Activated B cell treated with CpG ODN at 0.5 μM for 24 hours (primary cell): ENCODE measurements around the gene ODC1. TPM values are rescaled to one million over a fixed set of nuclear protein-coding genes. Genes with fewer than 3 reads are reported as not detected.

Experiments used
- ATAC-seq: fragments of 200-7000 bp; cut with Tn5 transposase; one replicate; pipeline ENCODE4 v1.10.0; 2021; ENCODE audit warnings: low read depth, mild to moderate bottlenecking, moderate library complexity
- CTCF ChIA-PET: fragments of 350-600 bp; sonication (Branson Sonifier 250); formaldehyde crosslinking; loops from one replicate; lab custom pipeline; 2021; ENCODE audit warnings: antibody characterized with exemption; lab: Charles Lee
- POLR2A ChIA-PET: fragments of 350-600 bp; sonication (Branson Sonifier 250); formaldehyde crosslinking; loops from one replicate; lab custom pipeline; 2021; ENCODE audit warnings: antibody characterized with exemption; lab: Charles Lee
- DNase-seq: peaks from one replicate; pipeline ENCODE4 v3.0.0; 2022
- H3K27ac Mint-ChIP-seq: one replicate; pipeline ENCODE4 v1.8.0; 2020; ENCODE audit warnings: mixed read lengths
- H3K27me3 Mint-ChIP-seq: one replicate; pipeline ENCODE4 v1.8.0; 2021; ENCODE audit warnings: mixed read lengths
- H3K36me3 Mint-ChIP-seq: one replicate; pipeline ENCODE4 v1.8.0; 2021; ENCODE audit warnings: low read depth, mixed read lengths
- H3K4me1 Mint-ChIP-seq: one replicate; pipeline ENCODE4 v1.8.0; 2021; ENCODE audit warnings: mixed read lengths
- H3K4me3 Mint-ChIP-seq: one replicate; pipeline ENCODE4 v1.8.0; 2020; ENCODE audit warnings: mild to moderate bottlenecking, mixed read lengths
- H3K9me3 Mint-ChIP-seq: one replicate; pipeline ENCODE4 v1.8.0; 2020; ENCODE audit warnings: mixed read lengths
- intact Hi-C: fragments of 100-400 bp; cut with micrococcal nuclease; formaldehyde crosslinking; loops from one replicate; pipeline ENCODE4 v1.15.1; 2024
- total RNA-seq: library from RNA; stranded (reverse); gene quantifications from 2 replicates; pipeline ENCODE4 v1.2.3, GENCODE V29; 2022
- TF ChIP-seq, protein P1 (sequence below): fragments of 200-600 bp; IDR thresholded peaks from one replicate; pipeline ENCODE4 v1.8.0; 2022; ENCODE audit warnings: antibody characterized with exemption, mild to moderate bottlenecking

The ODC1 gene
- total RNA-seq, 1 donor from 2014 or later: 192 TPM

DNA sequence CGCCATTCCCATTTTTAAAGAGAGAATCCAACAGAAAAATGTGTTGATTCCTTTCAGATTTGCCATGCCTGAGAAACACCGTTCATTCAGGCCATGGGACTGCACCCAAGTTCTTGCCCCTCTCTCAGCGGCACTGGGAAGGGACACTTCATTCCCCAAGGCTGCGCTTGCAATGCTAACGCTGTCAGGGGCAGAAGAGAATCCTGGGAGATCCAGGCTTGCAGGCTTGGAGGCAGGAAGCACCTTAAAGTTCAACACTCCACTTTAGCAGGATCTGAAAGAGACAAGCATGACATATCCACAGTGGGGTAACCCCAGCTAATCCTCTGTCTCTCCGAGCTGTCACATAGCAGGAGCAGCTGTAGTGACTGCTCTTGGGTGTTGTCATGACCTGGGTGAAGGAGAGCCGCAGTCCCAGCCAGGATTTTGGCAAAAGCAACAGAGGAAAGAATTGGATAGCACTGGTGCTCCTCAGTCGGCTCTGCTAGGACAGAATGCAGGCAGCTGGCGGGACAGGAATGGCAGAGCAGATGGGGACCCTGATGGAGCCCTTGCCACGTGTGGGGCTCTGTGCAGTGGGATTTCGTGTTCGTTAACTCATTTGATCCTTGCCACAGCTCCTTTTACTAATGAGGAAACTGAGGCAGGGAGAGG, 22.0 kb upstream of the ODC1 start:
- CTCF ChIA-PET: no interaction called here
- H3K27ac Mint-ChIP-seq: no peak overlapping the region
- H3K36me3 Mint-ChIP-seq: no peaks in the 10 kb centered on the region
- H3K9me3 Mint-ChIP-seq: no peaks in the 10 kb centered on the region
- ATAC-seq: no peak
- TF ChIP-seq, protein P1, sequence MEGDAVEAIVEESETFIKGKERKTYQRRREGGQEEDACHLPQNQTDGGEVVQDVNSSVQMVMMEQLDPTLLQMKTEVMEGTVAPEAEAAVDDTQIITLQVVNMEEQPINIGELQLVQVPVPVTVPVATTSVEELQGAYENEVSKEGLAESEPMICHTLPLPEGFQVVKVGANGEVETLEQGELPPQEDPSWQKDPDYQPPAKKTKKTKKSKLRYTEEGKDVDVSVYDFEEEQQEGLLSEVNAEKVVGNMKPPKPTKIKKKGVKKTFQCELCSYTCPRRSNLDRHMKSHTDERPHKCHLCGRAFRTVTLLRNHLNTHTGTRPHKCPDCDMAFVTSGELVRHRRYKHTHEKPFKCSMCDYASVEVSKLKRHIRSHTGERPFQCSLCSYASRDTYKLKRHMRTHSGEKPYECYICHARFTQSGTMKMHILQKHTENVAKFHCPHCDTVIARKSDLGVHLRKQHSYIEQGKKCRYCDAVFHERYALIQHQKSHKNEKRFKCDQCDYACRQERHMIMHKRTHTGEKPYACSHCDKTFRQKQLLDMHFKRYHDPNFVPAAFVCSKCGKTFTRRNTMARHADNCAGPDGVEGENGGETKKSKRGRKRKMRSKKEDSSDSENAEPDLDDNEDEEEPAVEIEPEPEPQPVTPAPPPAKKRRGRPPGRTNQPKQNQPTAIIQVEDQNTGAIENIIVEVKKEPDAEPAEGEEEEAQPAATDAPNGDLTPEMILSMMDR: no peak
- no peaks in the 10 kb centered on the region for H3K4me1 Mint-ChIP-seq
- H3K4me3 Mint-ChIP-seq: no peak overlapping the region
- no peaks in the 10 kb centered on the region for H3K27me3 Mint-ChIP-seq
- POLR2A ChIA-PET: no interaction called here
- DNase-seq: no peak
- intact Hi-C loops: no loop called here

DNA sequence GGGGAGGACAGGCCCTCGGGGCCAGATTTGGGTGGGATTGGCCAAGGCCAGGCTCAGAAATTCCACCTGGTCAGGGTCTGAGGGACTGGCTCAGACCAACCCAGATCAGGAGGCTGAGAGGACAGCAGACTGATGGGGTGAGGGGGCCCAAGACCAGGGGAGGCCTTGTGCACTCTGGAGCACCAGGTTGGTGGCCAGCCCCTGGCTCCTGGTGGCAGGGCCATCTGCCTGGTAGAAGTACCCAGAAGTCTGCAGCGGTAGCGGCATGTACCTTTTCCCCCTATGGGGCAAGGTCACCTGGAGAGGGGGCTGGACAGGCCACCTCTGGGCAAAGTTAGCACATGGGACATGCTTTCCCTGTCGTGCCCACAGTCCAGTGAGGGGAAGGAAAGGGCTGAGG, 21.2 kb upstream of the ODC1 start:
- ChIA-PET CTCF (no interaction called here), POLR2A (no interaction called here)
- intact Hi-C loops: no loop called here
- TF ChIP-seq, protein P1: no peak
- Mint-ChIP-seq H3K36me3 (no peaks in the 10 kb centered on the region), H3K27me3 (no peaks in the 10 kb centered on the region), H3K4me1 (no peaks in the 10 kb centered on the region), H3K9me3 (no peaks in the 10 kb centered on the region), H3K4me3 (no peak overlapping the region), H3K27ac (no peak overlapping the region)
- DNase-seq (no peak), ATAC-seq (no peak)

DNA sequence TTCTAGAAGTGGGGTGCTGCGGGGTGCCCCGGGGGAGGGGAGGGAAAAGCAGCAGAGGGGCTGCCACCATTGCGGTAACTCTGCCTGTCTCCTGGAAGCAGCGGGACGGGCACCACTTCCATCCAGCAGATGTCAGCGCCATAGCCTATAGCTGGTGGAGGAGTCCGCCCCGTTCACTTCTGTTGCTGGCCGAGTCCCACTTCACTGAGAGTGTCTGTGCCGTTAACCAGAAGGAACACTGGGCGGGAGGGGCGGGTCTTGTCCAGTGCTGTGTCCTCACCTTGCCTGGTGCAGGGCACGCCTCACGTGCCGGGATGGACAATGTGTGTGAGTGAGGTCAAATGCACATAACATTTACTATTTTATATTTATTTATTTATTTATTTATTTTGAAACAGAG, 19.3 kb upstream of the ODC1 start:
- DNase-seq (no peak), ATAC-seq (no peak)
- ChIA-PET POLR2A (no interaction called here), CTCF (no interaction called here)
- Mint-ChIP-seq H3K36me3 (no peaks in the 10 kb centered on the region), H3K4me3 (no peak overlapping the region), H3K4me1 (no peaks in the 10 kb centered on the region), H3K27ac (no peak overlapping the region), H3K9me3 (no peaks in the 10 kb centered on the region), H3K27me3 (peaks cover 3% of the 10 kb centered on the region)
- intact Hi-C loops: no loop called here
- TF ChIP-seq, protein P1: no peak

DNA sequence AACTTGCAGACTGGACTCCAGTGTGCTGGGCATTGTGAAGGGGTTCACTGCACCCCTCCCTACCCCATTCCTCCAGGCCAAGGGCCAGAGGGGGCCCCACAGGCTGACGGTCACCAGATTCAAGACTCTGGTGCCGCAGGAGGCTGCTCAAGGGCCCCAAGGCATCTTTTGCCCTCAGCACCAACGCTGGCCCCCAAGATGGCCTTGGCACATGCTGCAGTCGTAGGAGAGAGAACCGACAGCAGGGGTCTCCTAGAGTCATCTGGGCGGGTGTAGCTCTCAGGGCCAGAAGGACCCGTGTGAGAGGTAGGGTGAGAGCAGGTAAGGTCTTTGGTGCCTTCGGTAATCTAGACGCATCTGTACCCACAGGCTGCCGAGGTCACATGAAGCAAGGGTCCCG, 18.7 kb upstream of the ODC1 start:
- H3K4me3 Mint-ChIP-seq: no peak overlapping the region
- no peak overlapping the region for H3K27ac Mint-ChIP-seq
- intact Hi-C loops: no loop called here

DNA sequence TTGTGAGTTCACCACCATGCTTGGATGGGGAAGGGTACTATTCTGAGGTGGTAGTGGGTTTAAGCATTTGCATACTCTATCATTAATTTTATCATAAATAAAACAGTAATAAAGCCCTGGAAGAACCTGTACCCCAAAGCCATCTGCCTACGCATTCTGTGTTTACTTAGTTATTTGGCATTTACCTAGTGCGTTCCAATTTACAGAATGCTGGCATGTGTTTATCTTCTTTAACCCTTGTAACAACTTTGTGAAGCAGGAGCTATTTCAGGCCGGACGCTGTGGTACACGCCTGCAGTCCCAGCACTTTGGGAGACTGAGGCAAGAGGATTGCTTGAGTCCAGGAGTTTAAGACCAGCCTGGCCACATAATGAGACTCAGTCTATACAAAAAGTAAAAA, 17.8 kb upstream of the ODC1 start:
- Mint-ChIP-seq H3K27me3 (peaks cover 10% of the 10 kb centered on the region), H3K4me1 (no peaks in the 10 kb centered on the region), H3K36me3 (no peaks in the 10 kb centered on the region), H3K9me3 (no peaks in the 10 kb centered on the region), H3K4me3 (no peak overlapping the region), H3K27ac (no peak overlapping the region)
- DNase-seq: no peak
- intact Hi-C loops: no loop called here
- POLR2A ChIA-PET: no interaction called here
- TF ChIP-seq, protein P1: no peak
- no peak for ATAC-seq
- CTCF ChIA-PET: no interaction called here

More for the DNA sequence above, 18.7 kb upstream of the ODC1 start:
- ChIA-PET CTCF (no interaction called here), POLR2A (no interaction called here)
- TF ChIP-seq, protein P1: no peak
- Mint-ChIP-seq H3K4me1 (no peaks in the 10 kb centered on the region), H3K36me3 (no peaks in the 10 kb centered on the region), H3K9me3 (no peaks in the 10 kb centered on the region), H3K27me3 (peaks cover 8% of the 10 kb centered on the region)
- DNase-seq: no peak
- no peak for ATAC-seq
